ENCODE results near the gene PRR13.

DNA sequence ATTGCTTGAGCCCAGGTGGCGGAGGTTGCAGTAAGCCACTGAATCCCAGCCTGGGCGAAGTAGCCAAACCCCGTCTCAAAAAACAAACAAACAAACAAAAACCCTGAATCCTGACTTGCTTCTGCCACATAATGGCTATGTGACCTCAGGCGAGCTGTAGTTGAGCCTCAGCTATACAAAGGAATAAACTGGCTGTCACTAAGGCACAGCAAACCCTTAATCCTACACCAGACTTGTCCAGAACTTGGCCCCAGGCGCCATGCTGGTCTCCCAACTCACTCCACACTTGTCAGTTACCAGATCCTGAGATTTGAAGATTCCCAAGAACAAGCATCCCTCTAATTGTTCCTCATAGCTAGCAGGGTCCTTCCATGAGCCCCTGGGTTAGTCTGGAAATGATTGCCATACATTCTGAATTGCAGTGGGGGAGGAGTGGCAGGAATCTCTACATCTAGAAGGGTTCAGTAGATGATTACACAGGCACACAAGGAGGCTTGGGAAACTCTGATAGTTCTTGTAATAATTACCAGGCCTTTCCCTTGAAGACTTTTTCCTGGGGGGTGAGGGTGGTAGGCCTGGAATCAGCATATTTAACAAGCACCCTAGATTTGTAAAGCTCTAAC lies 47.8 kb downstream of the PRR13 start:
- TF ChIP-seq, protein P1, sequence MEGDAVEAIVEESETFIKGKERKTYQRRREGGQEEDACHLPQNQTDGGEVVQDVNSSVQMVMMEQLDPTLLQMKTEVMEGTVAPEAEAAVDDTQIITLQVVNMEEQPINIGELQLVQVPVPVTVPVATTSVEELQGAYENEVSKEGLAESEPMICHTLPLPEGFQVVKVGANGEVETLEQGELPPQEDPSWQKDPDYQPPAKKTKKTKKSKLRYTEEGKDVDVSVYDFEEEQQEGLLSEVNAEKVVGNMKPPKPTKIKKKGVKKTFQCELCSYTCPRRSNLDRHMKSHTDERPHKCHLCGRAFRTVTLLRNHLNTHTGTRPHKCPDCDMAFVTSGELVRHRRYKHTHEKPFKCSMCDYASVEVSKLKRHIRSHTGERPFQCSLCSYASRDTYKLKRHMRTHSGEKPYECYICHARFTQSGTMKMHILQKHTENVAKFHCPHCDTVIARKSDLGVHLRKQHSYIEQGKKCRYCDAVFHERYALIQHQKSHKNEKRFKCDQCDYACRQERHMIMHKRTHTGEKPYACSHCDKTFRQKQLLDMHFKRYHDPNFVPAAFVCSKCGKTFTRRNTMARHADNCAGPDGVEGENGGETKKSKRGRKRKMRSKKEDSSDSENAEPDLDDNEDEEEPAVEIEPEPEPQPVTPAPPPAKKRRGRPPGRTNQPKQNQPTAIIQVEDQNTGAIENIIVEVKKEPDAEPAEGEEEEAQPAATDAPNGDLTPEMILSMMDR (IDR thresholded peaks at IDR 0.05), result no peak
- no peak for TF ChIP-seq POLR2A (IDR thresholded peaks at IDR 0.05)

Measured in adrenal gland (tissue), 5 donors.